GM20000 (cell line): Measurements from ENCODE around the gene ST6GALNAC3.

Experiments
- DNase-seq: peaks from one replicate; pipeline ENCODE4 v3.0.0; 2012; ENCODE audit warnings: low spot score
- CTCF ChIP-seq: IDR thresholded peaks from 2 replicates; pipeline ENCODE4 v1.5.1; 2012; ENCODE audit warnings: mild to moderate bottlenecking, control low read depth; ENCODE audit errors: extremely low read depth, missing control alignments

The ST6GALNAC3 gene

GRCh38 chr1:76055987-76056386, 18.6 kb upstream of the ST6GALNAC3 start:
- DNase-seq: no peak
- TF ChIP-seq CTCF: no peak

DNA sequence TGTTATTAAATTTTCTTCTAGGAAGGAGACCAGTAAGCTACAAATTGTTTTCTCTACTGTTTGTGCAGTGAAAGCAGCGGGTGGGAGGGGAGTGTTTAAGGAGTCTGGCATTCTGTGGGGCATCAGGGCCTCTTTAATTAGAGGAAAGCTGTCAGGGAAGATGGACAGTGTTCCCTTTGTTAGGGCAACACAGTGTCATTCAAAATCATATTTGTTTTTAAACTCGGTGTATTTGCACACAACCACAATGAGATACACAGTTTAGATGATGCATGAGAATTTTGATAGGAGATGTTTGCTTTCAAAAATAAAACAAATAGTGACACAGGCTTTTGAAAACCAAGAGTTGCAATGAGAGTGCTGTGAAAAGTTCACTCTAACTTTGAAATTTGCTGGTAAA, 15.1 kb upstream of the ST6GALNAC3 start:
- no peak for DNase-seq
- TF ChIP-seq CTCF: no peak

- TF ChIP-seq CTCF: no peak
- no peak for DNase-seq
Measured at GRCh38 chr1:76065270-76065669, 9.3 kb upstream of the ST6GALNAC3 start.

GRCh38 chr1:76066394-76066793, 8.2 kb upstream of the ST6GALNAC3 start:
- DNase-seq: no peak
- no peak for TF ChIP-seq CTCF

DNA sequence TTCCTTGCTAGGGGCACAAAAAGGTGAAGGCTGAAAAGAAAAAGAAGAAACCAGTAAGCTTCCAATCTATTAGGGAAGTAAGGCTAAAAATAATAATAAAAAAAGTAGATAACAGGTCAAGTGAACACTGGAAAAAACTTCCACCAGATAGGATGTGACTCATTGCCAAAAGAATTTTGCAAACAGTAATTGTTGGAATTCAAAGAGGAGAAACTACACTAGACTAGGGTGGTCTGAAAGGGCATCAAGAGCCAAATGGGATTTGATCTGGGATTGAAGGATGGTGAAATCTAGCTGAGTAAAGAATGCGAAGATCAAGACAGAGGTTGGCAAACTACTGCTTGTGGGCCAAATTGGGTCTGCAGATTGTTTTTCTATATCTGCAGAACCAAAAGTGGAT, 6.0 kb upstream of the ST6GALNAC3 start:
- TF ChIP-seq CTCF: no peak

DNA sequence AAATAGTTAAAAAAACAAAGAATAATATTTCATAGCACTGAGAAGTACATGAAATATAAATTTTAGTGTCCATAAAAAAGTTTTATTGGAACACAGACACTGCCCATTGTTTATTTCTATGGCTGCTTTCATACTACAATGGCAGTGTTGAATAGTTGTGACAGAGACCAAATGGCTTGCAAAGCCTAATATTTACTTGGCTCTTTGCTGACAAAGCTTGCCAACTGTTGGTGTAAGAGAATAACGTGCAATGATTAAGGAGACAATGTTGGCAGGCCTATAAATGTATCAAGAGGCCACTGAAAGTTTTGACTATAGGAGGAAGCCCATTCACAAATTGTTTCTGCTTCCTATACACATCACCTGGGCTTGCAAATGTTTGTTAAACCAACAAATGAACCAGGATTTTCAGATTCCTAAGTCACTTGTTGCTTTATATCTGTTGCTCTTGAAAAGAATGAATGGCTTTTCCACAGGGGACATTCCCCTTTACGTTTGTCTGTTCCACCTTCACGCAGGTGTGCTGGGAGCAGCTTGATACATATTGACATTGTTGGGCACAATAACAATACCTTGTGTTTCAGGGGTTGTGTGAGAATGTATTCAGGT, 5.5 kb upstream of the ST6GALNAC3 start:
- no peak for DNase-seq
- no peak for TF ChIP-seq CTCF

More for the DNA sequence above, 6.0 kb upstream of the ST6GALNAC3 start:
- no peak for DNase-seq

DNA sequence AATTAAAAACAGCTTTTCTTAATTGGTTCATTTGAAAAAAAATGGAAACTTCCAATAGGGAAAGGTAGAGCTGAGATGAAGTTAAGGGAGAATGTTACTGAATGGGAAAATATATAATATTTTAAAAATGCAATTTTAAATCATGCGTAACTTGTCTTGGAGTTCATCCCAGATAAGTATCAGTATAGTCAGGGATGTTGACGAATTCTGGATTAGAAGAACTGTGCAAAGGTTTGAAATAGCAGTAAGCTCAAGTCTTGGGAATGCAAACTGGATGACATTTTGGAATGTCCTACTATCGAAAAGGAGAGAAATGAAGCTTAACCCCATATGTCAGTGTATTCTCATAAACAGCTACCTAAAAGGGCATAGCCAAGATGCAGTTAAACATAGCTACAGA, 4.0 kb upstream of the ST6GALNAC3 start:
- no peak for TF ChIP-seq CTCF

More for the DNA sequence above, 4.0 kb upstream of the ST6GALNAC3 start:
- no peak for DNase-seq
